MCF 10A (cell line): Measurements from ENCODE around the gene CORO2A. TPM values are rescaled to one million over a fixed set of nuclear protein-coding genes. Genes with fewer than 3 reads are reported as not detected.

Experiments
- BruUV-seq: library from RNA; stranded (reverse); fragments of 400-500 nt; replicated peaks from 2 replicates; lab custom pipeline; 2021; lab: Mats Ljungman, UMichigan
- CTCF ChIA-PET: fragments of 300-600 bp; sonication (Branson Sonifier 250); formaldehyde crosslinking; extraction: SDS; loops from one replicate; lab custom pipeline; 2021; ENCODE audit warnings: antibody characterized with exemption, inconsistent platforms; lab: Yijun Ruan, JAX
- POLR2A ChIA-PET: fragments of 300-600, 350-650 bp; sonication (Branson Sonifier 250); formaldehyde crosslinking; extraction: SDS; loops from one replicate; lab custom pipeline; 2020; ENCODE audit warnings: antibody characterized with exemption, inconsistent platforms; lab: Yijun Ruan, JAX
- DNase-seq: peaks from one replicate; pipeline ENCODE4 v3.0.0-alpha.2; 2018; ENCODE audit not compliant: unreplicated experiment
- H3K27ac Mint-ChIP-seq: one replicate; pipeline ENCODE4 v1.8.0; 2022; ENCODE audit warnings: mild to moderate bottlenecking, low read depth, mixed read lengths; ENCODE audit not compliant: unreplicated experiment
- H3K27me3 Mint-ChIP-seq: one replicate; pipeline ENCODE4 v1.8.0; 2022; ENCODE audit warnings: mixed read lengths; ENCODE audit not compliant: insufficient read depth, unreplicated experiment
- H3K36me3 Mint-ChIP-seq: one replicate; pipeline ENCODE4 v1.8.0; 2022; ENCODE audit warnings: mild to moderate bottlenecking, moderate library complexity, mixed read lengths; ENCODE audit not compliant: insufficient read depth, unreplicated experiment
- H3K4me1 Mint-ChIP-seq: one replicate; pipeline ENCODE4 v1.8.0; 2022; ENCODE audit warnings: mixed read lengths; ENCODE audit not compliant: insufficient read depth, unreplicated experiment
- H3K4me3 Mint-ChIP-seq: one replicate; pipeline ENCODE4 v1.8.0; 2022; ENCODE audit warnings: mild to moderate bottlenecking, moderate library complexity, mixed read lengths; ENCODE audit not compliant: unreplicated experiment
- H3K9me3 Mint-ChIP-seq: one replicate; pipeline ENCODE4 v1.8.0; 2022; ENCODE audit warnings: mixed read lengths; ENCODE audit not compliant: unreplicated experiment
- CTCF ChIP-seq: fragments of 200-600 bp; IDR thresholded peaks from one replicate; pipeline ENCODE4 v1.8.0; 2022; ENCODE audit warnings: antibody characterized with exemption, mild to moderate bottlenecking; ENCODE audit not compliant: unreplicated experiment
- intact Hi-C: fragments of 100-400 bp; cut with micrococcal nuclease; formaldehyde crosslinking; loops from 2 replicates; pipeline ENCODE4 v1.14.1; 2022
- total RNA-seq: library from RNA; stranded (reverse); gene quantifications from 2 replicates; pipeline ENCODE4 v1.2.3, GENCODE V29; 2022

Gene CORO2A
- total RNA-seq, 1 experiment from 2014 or later, result 3.4 TPM

GRCh38 chr9:98226957-98227356 is 34.5 kb upstream of the CORO2A start:
- intact Hi-C loops, result no loop called here
- CTCF ChIA-PET, result interaction anchor here (0.8 to 1.6 kb wide), 2 partner anchors 21 to 25 kb away, joined by 3 read pairs; no protein-coding TSS in a partner anchor
- H3K27me3 Mint-ChIP-seq, result no peaks in the 10 kb centered on the region
- H3K4me1 Mint-ChIP-seq, result peaks cover 35% of the 10 kb centered on the region
- POLR2A ChIA-PET, result no interaction called here
- no peak for TF ChIP-seq CTCF
- no peak overlapping the region for H3K4me3 Mint-ChIP-seq
- H3K36me3 Mint-ChIP-seq, result peaks cover 72% of the 10 kb centered on the region
- no TSS peak for BruUV-seq
- no peaks in the 10 kb centered on the region for H3K9me3 Mint-ChIP-seq
- peak overlapping the region; percentile 85 for H3K27ac Mint-ChIP-seq
- DNase-seq, result no peak

- CTCF ChIA-PET, result interaction anchor here (0.8 kb wide), 1 partner anchor 25 kb away, joined by 3 read pairs; no protein-coding TSS in a partner anchor
- Mint-ChIP-seq H3K9me3 (no peaks in the 10 kb centered on the region), H3K27me3 (no peaks in the 10 kb centered on the region), H3K27ac (peak overlapping the region; percentile 85), H3K4me1 (peaks cover 32% of the 10 kb centered on the region), H3K36me3 (peaks cover 72% of the 10 kb centered on the region), H3K4me3 (no peak overlapping the region)
- DNase-seq, result peak; percentile 31
- POLR2A ChIA-PET, result interaction anchor here (0.7 kb wide), 1 partner anchor 173 kb away, joined by 3 read pairs; no protein-coding TSS in a partner anchor
- no TSS peak for BruUV-seq
- no peak for TF ChIP-seq CTCF
- intact Hi-C loops, result no loop called here
Observed at GRCh38 chr9:98226516-98226915, 34.1 kb upstream of the CORO2A start.

GRCh38 chr9:98225015-98225442 is 32.6 kb upstream of the CORO2A start:
- no peak for DNase-seq
- Mint-ChIP-seq H3K27ac (peak overlapping the region; percentile 19), H3K27me3 (no peaks in the 10 kb centered on the region), H3K4me3 (no peak overlapping the region), H3K9me3 (no peaks in the 10 kb centered on the region), H3K36me3 (peaks cover 67% of the 10 kb centered on the region), H3K4me1 (peaks cover 32% of the 10 kb centered on the region)
- TF ChIP-seq CTCF, result no peak
- CTCF ChIA-PET, result interaction anchor here (1.1 kb wide), 1 partner anchor 31 kb away, joined by 5 read pairs; the partner anchor contains the start of gene TBC1D2
- intact Hi-C loops, result no loop called here
- no TSS peak for BruUV-seq
- POLR2A ChIA-PET, result interaction anchor here (2.3 to 5.3 kb wide), 3 partner anchors 10 to 30 kb away, joined by 9 to 91 read pairs (median 48); partner anchors contain the start of gene TBC1D2

- CTCF ChIA-PET, result interaction anchor here (0.6 to 2.5 kb wide), 13 partner anchors 10 to 152 kb away, joined by 3 to 13 read pairs (median 5); partner anchors contain the start of gene TBC1D2
- POLR2A ChIA-PET, result interaction anchor here (0.7 to 5.3 kb wide), 13 partner anchors 10 to 301 kb away, joined by 3 to 91 read pairs (median 4); partner anchors contain the start of genes TBC1D2 and TRMO
- intact Hi-C loops, result loop anchor here (1.0 kb wide), 2 partner anchors 28 to 33 kb away; no protein-coding TSS in a partner anchor
Observed at GRCh38 chr9:98222885-98223691, 30.7 kb upstream of the CORO2A start.

More at GRCh38 chr9:98222885-98223691, 30.7 kb upstream of the CORO2A start:
- H3K4me3 Mint-ChIP-seq, result peak overlapping the region; percentile 4
- peaks cover 74% of the 10 kb centered on the region for H3K36me3 Mint-ChIP-seq
- H3K4me1 Mint-ChIP-seq, result peaks cover 26% of the 10 kb centered on the region
- TF ChIP-seq CTCF, result no peak
- peak overlapping the region; percentile 77 for H3K27ac Mint-ChIP-seq
- no TSS peak for BruUV-seq
- DNase-seq, result peak; percentile 99
- H3K9me3 Mint-ChIP-seq, result no peaks in the 10 kb centered on the region
- H3K27me3 Mint-ChIP-seq, result no peaks in the 10 kb centered on the region
